Tibial artery (tissue), 4 donors: ENCODE results near the gene AGAP3.

ENCODE experiments used
- DNase-seq, 2 donors: peaks; one replicate each; pipeline ENCODE4 v3.0.0-alpha.2; 2019
- H3K27ac ChIP-seq, 2 donors: fragments of 200-600 bp; sonication (generic) in 1 of 2; 1 replicate in 1 of 2; 2 replicates in 1 of 2; pipeline ENCODE4 v1.5.1; 2018 to 2019; ENCODE audit warnings: mild to moderate bottlenecking in 1 of 2
- H3K27me3 ChIP-seq, 2 donors: fragments of 200-600 bp; sonication (generic) in 1 of 2; one replicate each; pipeline versions ENCODE4 v1.5.1 to v1.6.0; 2016 to 2019
- H3K36me3 ChIP-seq, 3 donors: fragments of 200-600 bp; sonication (generic) in 2 of 3; one replicate each; pipeline ENCODE4 v1.5.1; 2016 to 2019; ENCODE audit warnings: mild to moderate bottlenecking in 2 of 3
- H3K4me1 ChIP-seq, 4 donors: fragments of 200-600 bp; sonication (generic) in 2 of 4; 1 replicate in 3 of 4; 2 replicates in 1 of 4; pipeline ENCODE4 v1.5.1; 2016 to 2019
- H3K4me3 ChIP-seq, 2 donors: fragments of 200-600 bp; sonication (generic) in 1 of 2; 1 replicate in 1 of 2; 2 replicates in 1 of 2; pipeline ENCODE4 v1.5.1; 2018 to 2019; ENCODE audit warnings: mild to moderate bottlenecking in 2 of 2
- H3K9me3 ChIP-seq, 3 donors: fragments of 200-600 bp; sonication (generic) in 1 of 3; one replicate each; pipeline ENCODE4 v1.5.1; 2016 to 2019
- CTCF ChIP-seq, 2 experiments: fragments of 200-600 bp in 1 of 2; fragments of 450-650 bp in 1 of 2; IDR thresholded peaks; one replicate each; pipeline ENCODE4 v1.5.1; 2017 to 2019; ENCODE audit warnings: antibody characterized with exemption in 2 of 2, mild to moderate bottlenecking in 1 of 2, moderate library complexity in 1 of 2
- intact Hi-C: fragments of 100-400 bp; cut with DNase I; formaldehyde crosslinking; loops from one replicate; pipeline ENCODE4 v1.15.0; 2023; ENCODE audit warnings: low total_unique reads

AGAP3 gene

GRCh38 chr7:151120896-151121295 lies 34.6 kb downstream of the AGAP3 start:
- Histone ChIP-seq H3K27me3 (no peaks in the 10 kb centered on the region), H3K4me1 (peaks cover 0 to 18% (median 9%) of the 10 kb centered on the region in 4 donors), H3K36me3 (peaks cover 30 to 86% (median 78%) of the 10 kb centered on the region in 3 donors), H3K4me3 (no peak overlapping the region), H3K27ac (no peak overlapping the region), H3K9me3 (no peaks in the 10 kb centered on the region)
- no peak for DNase-seq
- intact Hi-C loops = loop anchor here (5.0 kb wide), 1 partner anchor 181 kb away; no protein-coding TSS in a partner anchor
- TF ChIP-seq CTCF (IDR thresholded peaks at IDR 0.05) = no peak

GRCh38 chr7:151121380-151122170 lies 35.3 kb downstream of the AGAP3 start:
- intact Hi-C loops = loop anchor here (5.0 kb wide), 1 partner anchor 181 kb away; no protein-coding TSS in a partner anchor
- H3K27me3 ChIP-seq = no peaks in the 10 kb centered on the region
- H3K36me3 ChIP-seq = peaks cover 30 to 88% (median 78%) of the 10 kb centered on the region in 3 donors
- no peak for TF ChIP-seq CTCF (IDR thresholded peaks at IDR 0.05)
- H3K4me3 ChIP-seq = no peak overlapping the region
- no peaks in the 10 kb centered on the region for H3K9me3 ChIP-seq
- DNase-seq = no peak
- peaks cover 0 to 21% (median 11%) of the 10 kb centered on the region in 4 donors for H3K4me1 ChIP-seq
- no peak overlapping the region for H3K27ac ChIP-seq

- DNase-seq = no peak
- Histone ChIP-seq H3K27me3 (no peaks in the 10 kb centered on the region), H3K4me1 (peaks cover 0 to 22% (median 11%) of the 10 kb centered on the region in 4 donors), H3K9me3 (no peaks in the 10 kb centered on the region), H3K36me3 (peaks cover 30 to 90% (median 74%) of the 10 kb centered on the region in 3 donors), H3K27ac (no peak overlapping the region), H3K4me3 (no peak overlapping the region)
- intact Hi-C loops = loop anchor here (5.0 kb wide), 1 partner anchor 180 kb away; no protein-coding TSS in a partner anchor
- TF ChIP-seq CTCF (IDR thresholded peaks at IDR 0.05) = no peak
Observed at GRCh38 chr7:151122276-151122675, 36.0 kb downstream of the AGAP3 start.

GRCh38 chr7:151122796-151123157 lies 36.5 kb downstream of the AGAP3 start:
- peaks cover 0 to 22% (median 11%) of the 10 kb centered on the region in 4 donors for H3K4me1 ChIP-seq
- H3K27ac ChIP-seq = no peak overlapping the region
- no peak for TF ChIP-seq CTCF (IDR thresholded peaks at IDR 0.05)
- H3K36me3 ChIP-seq = peaks cover 30 to 89% (median 71%) of the 10 kb centered on the region in 3 donors
- H3K4me3 ChIP-seq = no peak overlapping the region
- no peaks in the 10 kb centered on the region for H3K9me3 ChIP-seq
- intact Hi-C loops = loop anchor here (5.0 kb wide), 1 partner anchor 180 kb away; no protein-coding TSS in a partner anchor
- no peak for DNase-seq
- no peaks in the 10 kb centered on the region for H3K27me3 ChIP-seq

DNA sequence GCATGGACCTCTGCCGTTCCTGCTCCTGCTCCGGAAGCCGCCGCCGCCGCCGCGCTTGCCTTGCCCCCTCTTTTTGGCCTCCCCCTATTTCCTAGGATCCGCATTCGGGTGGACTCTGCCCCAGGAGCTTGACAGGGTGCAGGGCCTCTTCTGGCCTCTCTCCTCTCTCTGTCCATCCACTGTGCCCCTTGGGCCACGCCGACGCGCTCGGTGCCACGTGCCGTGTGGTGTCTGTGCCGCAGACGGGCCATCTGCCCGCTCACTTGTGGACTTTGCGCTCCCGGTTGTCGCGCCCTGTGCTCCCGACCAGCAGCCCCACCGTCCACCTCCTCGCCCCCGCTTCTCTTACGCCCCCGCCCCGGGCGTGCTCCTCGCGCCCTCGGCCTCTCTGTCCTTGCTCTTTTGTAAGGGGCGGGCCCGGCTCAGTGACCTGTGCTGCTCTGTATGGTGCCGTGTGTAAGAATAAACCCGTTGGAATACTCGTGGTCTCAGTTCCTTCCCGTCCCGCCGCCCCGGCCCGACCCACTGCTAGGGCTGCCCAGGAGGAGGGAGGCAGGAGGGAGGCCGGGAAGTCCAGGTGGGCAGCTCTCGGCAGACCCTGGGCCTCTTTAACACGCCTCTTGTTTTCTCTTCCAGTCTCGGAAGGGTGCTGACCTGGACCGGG lies 37.0 kb downstream of the AGAP3 start:
- no peak overlapping the region for H3K27ac ChIP-seq
- H3K9me3 ChIP-seq = no peaks in the 10 kb centered on the region
- intact Hi-C loops = loop anchor here (5.0 kb wide), 1 partner anchor 179 kb away; no protein-coding TSS in a partner anchor
- peaks cover 0 to 22% (median 11%) of the 10 kb centered on the region in 4 donors for H3K4me1 ChIP-seq
- TF ChIP-seq CTCF (IDR thresholded peaks at IDR 0.05) = no peak
- no peak overlapping the region for H3K4me3 ChIP-seq
- H3K36me3 ChIP-seq = peaks cover 34 to 89% (median 71%) of the 10 kb centered on the region in 3 donors
- no peaks in the 10 kb centered on the region for H3K27me3 ChIP-seq
- no peak for DNase-seq
